Measurements from ENCODE around the gene PPP1R3F. TPM values are rescaled to one million over a fixed set of nuclear protein-coding genes. Genes with fewer than 3 reads are reported as not detected.

PPP1R3F gene
- total RNA-seq, 1 experiment from 2014 or later, result 3.6 TPM

DNA sequence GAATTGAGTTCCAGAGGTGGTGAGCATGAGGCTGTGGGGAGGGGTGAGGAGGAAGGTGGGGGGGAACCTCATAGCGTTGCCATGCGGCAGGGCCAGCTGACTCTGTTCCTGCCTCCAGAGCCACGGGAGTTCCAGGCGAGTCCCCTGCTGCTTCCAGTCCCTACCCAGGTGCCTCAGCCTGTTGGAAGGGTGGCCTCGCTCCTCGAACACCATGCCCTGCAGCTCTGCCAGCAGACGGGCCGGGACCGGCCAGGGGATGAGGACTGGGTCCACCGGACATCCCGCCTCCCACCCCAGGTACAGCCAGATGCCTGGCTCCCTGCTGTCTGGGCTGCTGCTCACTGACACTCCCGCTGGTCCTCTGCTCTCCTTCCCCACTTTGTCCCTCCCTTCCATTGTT, 26.4 kb upstream of the PPP1R3F start:
- H3K9me2 ChIP-seq (ENCODE audit: insufficient read depth), result no peaks in the 10 kb centered on the region
- H3K4me3 ChIP-seq, result no peak overlapping the region
- TF ChIP-seq, protein P1, sequence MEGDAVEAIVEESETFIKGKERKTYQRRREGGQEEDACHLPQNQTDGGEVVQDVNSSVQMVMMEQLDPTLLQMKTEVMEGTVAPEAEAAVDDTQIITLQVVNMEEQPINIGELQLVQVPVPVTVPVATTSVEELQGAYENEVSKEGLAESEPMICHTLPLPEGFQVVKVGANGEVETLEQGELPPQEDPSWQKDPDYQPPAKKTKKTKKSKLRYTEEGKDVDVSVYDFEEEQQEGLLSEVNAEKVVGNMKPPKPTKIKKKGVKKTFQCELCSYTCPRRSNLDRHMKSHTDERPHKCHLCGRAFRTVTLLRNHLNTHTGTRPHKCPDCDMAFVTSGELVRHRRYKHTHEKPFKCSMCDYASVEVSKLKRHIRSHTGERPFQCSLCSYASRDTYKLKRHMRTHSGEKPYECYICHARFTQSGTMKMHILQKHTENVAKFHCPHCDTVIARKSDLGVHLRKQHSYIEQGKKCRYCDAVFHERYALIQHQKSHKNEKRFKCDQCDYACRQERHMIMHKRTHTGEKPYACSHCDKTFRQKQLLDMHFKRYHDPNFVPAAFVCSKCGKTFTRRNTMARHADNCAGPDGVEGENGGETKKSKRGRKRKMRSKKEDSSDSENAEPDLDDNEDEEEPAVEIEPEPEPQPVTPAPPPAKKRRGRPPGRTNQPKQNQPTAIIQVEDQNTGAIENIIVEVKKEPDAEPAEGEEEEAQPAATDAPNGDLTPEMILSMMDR (conservative IDR thresholded peaks at IDR 0.05), result no peak
- TF ChIP-seq EZH2 (IDR thresholded peaks at IDR 0.05; ENCODE audit: low read depth), result no peak
- intact Hi-C loops (cut with micrococcal nuclease; ENCODE audit: unreplicated experiment), result no loop called here
- no peaks in the 10 kb centered on the region for H3K79me2 ChIP-seq (ENCODE audit: low read depth)
- no peaks in the 10 kb centered on the region for H3K27me3 ChIP-seq (ENCODE audit: insufficient read depth, low read depth)
- DNase-seq, result no peak
- no peaks in the 10 kb centered on the region for H3K9me3 ChIP-seq (ENCODE audit: insufficient read depth, low read depth)
- H3K36me3 ChIP-seq (ENCODE audit: low read depth), result no peaks in the 10 kb centered on the region
- no TSS peak for BruUV-seq (replicated peaks)
- ChIA-PET CTCF (no interaction called here), POLR2A (ENCODE audit: unreplicated experiment) (no interaction called here)
- H3K4me1 ChIP-seq (replicated peaks; ENCODE audit: insufficient read depth), result no peaks in the 10 kb centered on the region
- no peak overlapping the region for H2AFZ ChIP-seq
- no peaks in the 10 kb centered on the region for H4K20me1 ChIP-seq (ENCODE audit: insufficient read depth)
- H3F3A ChIP-seq (ENCODE audit: insufficient read depth, low read depth), result no peaks in the 10 kb centered on the region
- no peak overlapping the region for H3K27ac ChIP-seq
- H3K4me2 ChIP-seq, result no peak overlapping the region

DNA sequence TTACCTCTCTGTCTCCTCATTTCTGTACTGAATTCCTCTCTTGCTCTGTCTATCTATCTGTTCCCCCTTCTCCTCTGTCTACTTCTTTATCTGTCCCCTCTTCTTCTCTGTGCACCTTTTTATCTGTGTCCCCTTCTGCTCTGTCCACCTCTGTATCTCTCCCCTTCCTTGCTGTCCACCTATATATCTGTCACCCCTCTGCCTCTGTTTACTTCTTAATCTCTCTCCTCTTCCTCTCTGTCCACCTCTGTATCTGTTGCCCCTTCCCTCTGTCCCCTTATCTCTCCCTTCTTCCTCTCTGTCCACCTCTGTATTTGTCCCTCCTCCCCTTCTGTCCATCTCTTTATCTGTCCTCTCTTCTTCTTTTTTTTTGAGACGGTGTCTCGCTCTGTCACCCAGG, 25.4 kb upstream of the PPP1R3F start:
- no TSS peak for BruUV-seq (replicated peaks)
- ChIA-PET CTCF (no interaction called here), POLR2A (ENCODE audit: unreplicated experiment) (no interaction called here)
- Histone ChIP-seq H2AFZ (no peak overlapping the region), H3K27ac (no peak overlapping the region), H4K20me1 (ENCODE audit: insufficient read depth) (no peaks in the 10 kb centered on the region), H3K9me3 (ENCODE audit: insufficient read depth, low read depth) (no peaks in the 10 kb centered on the region), H3K27me3 (ENCODE audit: insufficient read depth, low read depth) (no peaks in the 10 kb centered on the region), H3F3A (ENCODE audit: insufficient read depth, low read depth) (no peaks in the 10 kb centered on the region), H3K36me3 (ENCODE audit: low read depth) (no peaks in the 10 kb centered on the region), H3K9me2 (ENCODE audit: insufficient read depth) (no peaks in the 10 kb centered on the region), H3K4me3 (no peak overlapping the region), H3K4me2 (no peak overlapping the region), H3K79me2 (ENCODE audit: low read depth) (no peaks in the 10 kb centered on the region), H3K4me1 (replicated peaks; ENCODE audit: insufficient read depth) (no peaks in the 10 kb centered on the region)
- no peak for DNase-seq
- intact Hi-C loops (cut with micrococcal nuclease; ENCODE audit: unreplicated experiment), result no loop called here
- TF ChIP-seq, protein P1 (conservative IDR thresholded peaks at IDR 0.05), result no peak
- TF ChIP-seq EZH2 (IDR thresholded peaks at IDR 0.05; ENCODE audit: low read depth), result no peak

DNA sequence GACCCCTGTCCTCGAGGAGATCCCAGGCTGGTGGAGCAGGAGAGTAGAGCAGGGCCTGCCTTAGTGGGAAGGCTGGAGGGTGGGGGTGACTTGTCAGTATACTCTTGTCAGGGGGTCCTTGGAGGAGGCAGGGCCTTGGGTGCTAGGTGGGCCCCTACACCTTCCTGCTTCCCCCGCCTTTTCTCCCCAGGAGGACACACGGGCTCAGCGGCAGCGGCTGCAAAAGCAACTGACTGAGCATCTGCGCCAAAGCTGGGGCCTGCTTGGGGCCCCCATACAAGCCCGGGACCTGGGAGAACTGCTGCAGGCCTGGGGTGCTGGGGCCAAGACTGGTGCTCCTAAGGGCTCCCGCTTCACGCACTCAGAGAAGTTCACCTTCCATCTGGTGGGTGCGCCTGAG, 23.1 kb upstream of the PPP1R3F start:
- Histone ChIP-seq H3K4me3 (no peak overlapping the region), H3K27ac (no peak overlapping the region), H3K27me3 (ENCODE audit: insufficient read depth, low read depth) (no peaks in the 10 kb centered on the region), H3K9me3 (ENCODE audit: insufficient read depth, low read depth) (no peaks in the 10 kb centered on the region), H3K79me2 (ENCODE audit: low read depth) (no peaks in the 10 kb centered on the region), H4K20me1 (ENCODE audit: insufficient read depth) (no peaks in the 10 kb centered on the region), H3K9me2 (ENCODE audit: insufficient read depth) (no peaks in the 10 kb centered on the region), H3F3A (ENCODE audit: insufficient read depth, low read depth) (no peaks in the 10 kb centered on the region), H3K4me2 (no peak overlapping the region), H3K36me3 (ENCODE audit: low read depth) (no peaks in the 10 kb centered on the region), H3K4me1 (replicated peaks; ENCODE audit: insufficient read depth) (no peaks in the 10 kb centered on the region), H2AFZ (no peak overlapping the region)
- no peak for DNase-seq
- ChIA-PET POLR2A (ENCODE audit: unreplicated experiment) (no interaction called here), CTCF (no interaction called here)
- no TSS peak for BruUV-seq (replicated peaks)
- no peak for TF ChIP-seq EZH2 (IDR thresholded peaks at IDR 0.05; ENCODE audit: low read depth)
- TF ChIP-seq, protein P1 (conservative IDR thresholded peaks at IDR 0.05), result no peak
- intact Hi-C loops (cut with micrococcal nuclease; ENCODE audit: unreplicated experiment), result no loop called here
